GM12878 (cell line): ENCODE results near the gene FPGS.

Experiments used
- ATF2 ChIP-seq: IDR thresholded peaks from 2 replicates; pipeline ENCODE4 v1.6.1; 2012; ENCODE audit warnings: low read length, inconsistent platforms
- CTCF ChIP-seq, 3 experiments: IDR thresholded peaks in 2 of 3; conservative IDR thresholded peaks in 1 of 3; 2 replicates each; pipeline ENCODE4 v1.5.1; 2011; ENCODE audit warnings: low read depth in 3 of 3, low read length in 3 of 3, mild to moderate bottlenecking in 3 of 3, control low read depth in 2 of 3, moderate library complexity in 2 of 3, inconsistent platforms in 1 of 3, mixed read lengths in 1 of 3; ENCODE audit not compliant: control insufficient read depth in 2 of 3, insufficient read depth in 1 of 3; ENCODE audit errors: extremely low read depth in 1 of 3
- GABPA ChIP-seq: IDR thresholded peaks from 2 replicates; pipeline ENCODE4 v1.6.1; 2014; ENCODE audit warnings: antibody characterized with exemption, low read depth, mild to moderate bottlenecking, inconsistent platforms
- HDGF ChIP-seq: fragments of 450-650 bp; IDR thresholded peaks from 2 replicates; pipeline ENCODE4 v1.6.1; 2016; ENCODE audit warnings: antibody characterized with exemption
- NFYA ChIP-seq: IDR thresholded peaks from 2 replicates; pipeline ENCODE4 v1.6.1; 2011; ENCODE audit warnings: low read depth, mild to moderate bottlenecking, low read length, improper control_type of control experiment, borderline replicate concordance
- NR2F1 ChIP-seq: fragments of 450-650 bp; conservative IDR thresholded peaks from 2 replicates; pipeline ENCODE4 v1.6.1; 2017; ENCODE audit warnings: mild to moderate bottlenecking
- POLR2AphosphoS5 ChIP-seq: IDR thresholded peaks from 2 replicates; pipeline ENCODE4 v1.6.1; 2011; ENCODE audit warnings: mild to moderate bottlenecking, low read length, inconsistent platforms
- REST ChIP-seq: IDR thresholded peaks from 2 replicates; pipeline ENCODE4 v1.6.1; 2012; ENCODE audit warnings: mild to moderate bottlenecking, low read depth, low read length
- RFX5 ChIP-seq: IDR thresholded peaks from 2 replicates; pipeline ENCODE4 v1.6.1; 2011; ENCODE audit warnings: low read depth, low read length, improper control_type of control experiment
- SRF ChIP-seq, 2 experiments: IDR thresholded peaks; 2 replicates each; pipeline ENCODE4 v1.6.1; 2011; ENCODE audit warnings: low read depth in 2 of 2, low read length in 2 of 2, mild to moderate bottlenecking in 1 of 2, moderate library complexity in 1 of 2
- TARDBP ChIP-seq: IDR thresholded peaks from 2 replicates; pipeline ENCODE4 v1.6.1; 2016; ENCODE audit warnings: borderline replicate concordance
- TCF12 ChIP-seq: IDR thresholded peaks from 2 replicates; pipeline ENCODE4 v1.6.1; 2011; ENCODE audit warnings: low read depth, mild to moderate bottlenecking, low read length
- ZBTB11 ChIP-seq: fragments of 450-650 bp; formaldehyde crosslinking; IDR thresholded peaks from 2 replicates; pipeline ENCODE4 v1.5.0; 2022; ENCODE audit warnings: mild to moderate bottlenecking, missing genetic modification characterization
- ZZZ3 ChIP-seq: IDR thresholded peaks from 2 replicates; pipeline ENCODE4 v1.6.1; 2011; ENCODE audit warnings: low read depth; ENCODE audit not compliant: control insufficient read depth, insufficient read length

GRCh38 chr9:127860779-127861178 lies 58.1 kb downstream of the FPGS start:
- TF ChIP-seq TCF12 (no peak), GABPA (no peak), ATF2 (no peak), CTCF (IDR thresholded peaks at IDR 0.05 in 2 of 3, conservative IDR thresholded peaks at IDR 0.05 in 1 of 3; ENCODE audit: control insufficient read depth in 2 of 3, extremely low read depth in 1 of 3, insufficient read depth in 1 of 3, low read depth in 3 of 3, low read length in 3 of 3) (no peak), POLR2AphosphoS5 (no peak), RFX5 (no peak), HDGF (no peak), ZZZ3 (no peak), ZBTB11 (CRISPR knock-in tag) (no peak), SRF (IDR thresholded peaks at IDR 0.05; ENCODE audit: low read depth in 2 of 2, low read length in 2 of 2) (no peak), TARDBP (no peak), NR2F1 (no peak), NFYA (no peak), REST (no peak)
